Measurements from ENCODE around the gene THUMPD1. TPM values are rescaled to one million over a fixed set of nuclear protein-coding genes. Genes with fewer than 3 reads are reported as not detected.
"Not testable (repeated sequence)": the region's sequence is repeated elsewhere in the genome, so short reads cannot be mapped to it uniquely, and the experiment has no call there.

Gene THUMPD1
- total RNA-seq, 4 donors from 2014 or later, result 44.6 to 59.9 (median 45.5) TPM

DNA sequence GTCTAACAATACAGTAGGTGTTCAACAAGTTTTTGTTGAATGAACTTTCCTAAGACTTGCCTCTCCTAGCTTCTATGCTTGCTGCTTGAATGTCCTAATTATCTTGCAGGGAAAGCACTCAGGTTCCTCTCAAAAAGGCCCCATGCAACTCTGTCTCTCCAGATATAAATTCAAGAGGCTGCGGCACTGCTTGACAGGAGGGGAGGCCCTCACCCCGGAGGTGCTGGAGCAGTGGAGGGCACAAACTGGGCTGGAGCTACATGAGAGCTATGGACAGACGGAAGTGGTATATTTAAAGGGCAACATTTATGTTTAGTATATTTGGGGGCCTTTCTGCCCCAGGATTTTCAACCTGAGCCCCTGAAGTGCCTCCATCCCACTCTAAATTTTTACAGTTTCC lies 14.4 kb downstream of the THUMPD1 start:
- ATAC-seq (ENCODE audit: low FRiP score) (no peak), DNase-seq (ENCODE audit: low spot score) (no peak)
- TF ChIP-seq, protein P1, sequence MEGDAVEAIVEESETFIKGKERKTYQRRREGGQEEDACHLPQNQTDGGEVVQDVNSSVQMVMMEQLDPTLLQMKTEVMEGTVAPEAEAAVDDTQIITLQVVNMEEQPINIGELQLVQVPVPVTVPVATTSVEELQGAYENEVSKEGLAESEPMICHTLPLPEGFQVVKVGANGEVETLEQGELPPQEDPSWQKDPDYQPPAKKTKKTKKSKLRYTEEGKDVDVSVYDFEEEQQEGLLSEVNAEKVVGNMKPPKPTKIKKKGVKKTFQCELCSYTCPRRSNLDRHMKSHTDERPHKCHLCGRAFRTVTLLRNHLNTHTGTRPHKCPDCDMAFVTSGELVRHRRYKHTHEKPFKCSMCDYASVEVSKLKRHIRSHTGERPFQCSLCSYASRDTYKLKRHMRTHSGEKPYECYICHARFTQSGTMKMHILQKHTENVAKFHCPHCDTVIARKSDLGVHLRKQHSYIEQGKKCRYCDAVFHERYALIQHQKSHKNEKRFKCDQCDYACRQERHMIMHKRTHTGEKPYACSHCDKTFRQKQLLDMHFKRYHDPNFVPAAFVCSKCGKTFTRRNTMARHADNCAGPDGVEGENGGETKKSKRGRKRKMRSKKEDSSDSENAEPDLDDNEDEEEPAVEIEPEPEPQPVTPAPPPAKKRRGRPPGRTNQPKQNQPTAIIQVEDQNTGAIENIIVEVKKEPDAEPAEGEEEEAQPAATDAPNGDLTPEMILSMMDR (IDR thresholded peaks at IDR 0.05), result no peak

DNA sequence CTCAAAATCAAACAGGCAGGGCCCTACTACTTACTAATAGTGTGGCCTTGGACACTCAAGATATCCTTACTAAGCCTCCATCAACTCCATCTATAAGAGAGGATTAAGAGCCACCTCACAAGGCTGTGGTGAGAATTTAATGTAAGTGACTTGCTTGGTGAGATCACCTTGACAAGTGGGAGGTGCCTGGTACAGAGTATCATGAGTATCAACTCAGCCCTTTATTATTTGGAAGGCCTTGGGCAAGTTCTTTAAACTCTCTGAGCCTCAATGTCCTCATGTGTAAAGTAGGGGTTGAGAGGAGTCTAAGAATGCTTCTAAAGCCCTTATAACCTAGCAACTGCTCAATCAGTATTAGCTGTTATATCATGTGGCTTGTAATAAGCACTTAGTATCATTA lies 15.0 kb downstream of the THUMPD1 start:
- DNase-seq (ENCODE audit: low spot score) (no peak), ATAC-seq (ENCODE audit: low FRiP score) (no peak)
- TF ChIP-seq, protein P1 (IDR thresholded peaks at IDR 0.05), result no peak

DNA sequence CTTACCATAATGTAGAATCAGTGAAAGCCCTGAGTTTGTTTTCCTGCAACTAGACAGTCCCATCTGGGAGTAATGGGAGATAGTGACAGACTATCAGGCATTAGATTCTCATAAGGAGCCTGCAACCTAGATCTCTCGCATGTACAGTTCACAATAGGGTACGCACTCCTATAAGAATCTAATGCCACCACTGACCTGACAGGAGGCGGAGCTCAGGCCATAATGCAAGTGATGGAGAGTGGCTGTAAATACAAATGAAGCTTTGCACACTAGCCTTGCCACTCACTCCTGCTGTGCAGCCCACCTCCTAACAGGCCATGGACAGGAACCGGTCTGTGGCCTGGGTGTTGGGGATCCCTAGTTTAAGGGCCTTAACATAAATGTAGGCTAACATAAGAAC lies 21.4 kb downstream of the THUMPD1 start:
- TF ChIP-seq, protein P1 (IDR thresholded peaks at IDR 0.05), result no peak
- ATAC-seq (ENCODE audit: low FRiP score) (no peak), DNase-seq (ENCODE audit: low spot score) (no peak)

DNA sequence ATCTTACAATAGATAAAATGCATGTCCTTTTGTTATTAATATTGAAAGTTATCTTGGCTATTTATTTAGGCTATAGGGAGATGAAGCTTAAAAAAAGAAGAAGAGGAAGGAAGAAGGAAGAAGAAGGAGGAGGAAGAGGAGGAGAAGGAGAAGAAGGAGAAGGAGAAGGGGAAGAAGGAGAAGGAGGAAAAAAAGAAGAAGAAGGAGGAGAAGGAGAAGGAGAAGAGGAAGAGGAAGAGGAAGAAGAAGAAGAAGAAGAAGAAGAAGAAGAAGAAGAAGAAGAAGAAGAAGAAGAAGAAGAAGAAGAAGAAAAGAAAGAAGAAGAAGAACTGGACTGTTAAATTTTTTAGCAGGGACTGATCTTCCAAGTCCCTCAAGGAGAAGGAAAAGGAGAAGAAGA lies 23.9 kb downstream of the THUMPD1 start:
- DNase-seq (ENCODE audit: low spot score); ATAC-seq (ENCODE audit: low FRiP score): not testable (repeated sequence)

DNA sequence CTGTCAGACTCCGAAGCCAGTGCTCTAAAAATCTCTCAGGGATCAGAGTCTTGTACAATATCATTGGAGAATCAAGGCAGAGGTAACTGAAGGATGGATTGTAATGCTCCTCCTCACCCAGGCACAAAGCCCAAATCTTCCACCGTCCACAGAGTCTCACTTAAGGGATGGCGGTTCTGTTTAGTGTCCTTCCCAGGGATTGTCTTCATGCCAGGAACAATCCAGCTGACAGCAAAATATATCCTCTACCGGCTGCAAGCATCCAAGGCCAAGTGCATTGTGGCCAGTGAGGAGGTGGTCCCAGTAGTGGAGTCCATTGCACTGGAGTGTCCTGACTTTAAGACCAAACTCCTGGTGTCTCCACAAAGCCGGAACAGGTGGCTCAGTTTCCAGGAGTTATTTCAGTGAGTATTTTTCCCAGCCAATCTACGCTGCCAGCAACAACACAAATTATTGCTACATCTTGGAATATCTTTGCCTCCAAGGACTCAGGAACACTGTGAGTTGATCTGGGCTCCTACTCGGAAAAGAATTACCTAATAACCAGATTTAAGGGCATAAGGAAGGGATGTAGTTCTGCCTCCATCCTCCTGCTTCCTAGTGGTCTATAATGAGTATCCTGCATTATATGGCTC lies 30.2 kb downstream of the THUMPD1 start:
- ATAC-seq (ENCODE audit: low FRiP score), result no peak
- TF ChIP-seq, protein P1 (IDR thresholded peaks at IDR 0.05), result no peak
- no peak for DNase-seq (ENCODE audit: low spot score)

DNA sequence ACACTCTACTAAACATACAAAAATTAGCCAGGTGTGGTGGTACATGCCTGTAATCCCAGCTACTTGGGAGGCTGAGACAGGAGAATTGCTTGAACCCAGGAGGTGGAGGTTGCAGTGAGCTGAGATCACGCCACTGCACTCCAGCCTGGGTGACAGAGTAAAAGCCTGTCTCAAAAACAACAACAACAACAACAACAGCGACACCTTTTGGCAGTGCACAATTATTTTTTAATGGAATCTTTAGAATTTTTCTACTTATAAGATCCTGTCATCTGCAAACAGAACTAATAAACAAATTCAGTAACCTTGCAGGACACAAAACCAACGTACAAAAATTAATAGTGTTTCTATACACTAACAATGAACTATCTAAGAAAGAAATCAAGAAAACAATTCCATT lies 33.5 kb downstream of the THUMPD1 start:
- DNase-seq (ENCODE audit: low spot score); ATAC-seq (ENCODE audit: low FRiP score): not testable (repeated sequence)

DNA sequence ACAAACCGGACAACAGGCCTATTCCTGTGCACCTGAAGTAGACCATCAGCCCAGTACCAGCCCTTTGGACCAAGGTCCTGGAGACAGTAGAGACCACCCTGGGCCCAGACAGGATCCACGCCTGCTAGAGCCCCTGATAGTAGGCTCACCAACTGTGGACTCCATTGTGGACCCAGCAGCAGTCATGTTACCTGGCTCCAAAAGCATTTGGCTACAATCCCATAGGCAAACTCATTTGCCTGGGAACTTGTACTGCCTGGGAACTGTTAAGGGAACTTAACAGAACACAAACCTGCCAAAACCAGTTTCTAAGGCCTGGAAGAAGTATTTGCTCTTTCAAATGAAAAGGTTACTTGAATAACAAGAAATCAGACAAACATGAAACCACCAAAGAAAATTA lies 34.2 kb downstream of the THUMPD1 start:
- TF ChIP-seq, protein P1 (IDR thresholded peaks at IDR 0.05), result no peak
- ATAC-seq (ENCODE audit: low FRiP score) (no peak), DNase-seq (ENCODE audit: low spot score) (no peak)

DNA sequence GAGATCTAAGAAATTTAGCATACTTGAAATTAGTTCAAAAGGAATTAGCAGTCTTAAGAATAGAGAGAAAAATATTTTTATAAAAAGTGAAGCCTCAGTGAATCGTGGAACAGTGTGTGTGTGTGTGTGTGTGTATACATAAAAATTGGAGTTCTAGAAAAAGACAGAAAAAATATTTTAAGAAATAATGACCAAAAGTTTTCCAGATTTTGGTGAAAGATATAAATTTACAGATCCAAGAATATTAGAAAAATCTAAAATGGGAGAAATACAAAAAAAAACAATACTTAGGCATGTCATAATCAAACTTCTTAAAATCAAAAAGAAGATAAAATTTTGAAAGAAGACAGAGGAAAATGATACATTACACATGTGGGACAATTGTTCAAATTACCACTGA lies 35.6 kb downstream of the THUMPD1 start:
- ATAC-seq (ENCODE audit: low FRiP score); DNase-seq (ENCODE audit: low spot score): not testable (repeated sequence)

DNA sequence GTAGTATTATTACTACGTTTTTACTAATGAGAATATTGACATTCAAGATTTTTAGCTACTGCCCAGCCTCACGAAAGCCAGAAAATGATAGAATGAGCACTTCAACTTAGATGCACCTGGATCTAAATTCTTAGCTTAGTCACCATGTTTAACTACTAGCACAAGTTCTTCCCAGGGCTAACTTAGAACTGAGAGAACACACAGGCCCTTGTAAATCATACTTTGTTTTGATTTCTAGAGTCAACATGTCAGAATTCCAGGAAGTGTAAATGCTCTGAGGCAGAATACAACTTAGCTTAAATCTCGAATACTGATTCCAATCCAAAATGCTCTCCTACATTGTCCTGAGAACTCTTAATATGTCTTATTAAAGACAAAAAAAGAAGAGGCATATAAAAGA lies 37.3 kb downstream of the THUMPD1 start:
- DNase-seq (ENCODE audit: low spot score), result no peak
- ATAC-seq (ENCODE audit: low FRiP score), result no peak

DNA sequence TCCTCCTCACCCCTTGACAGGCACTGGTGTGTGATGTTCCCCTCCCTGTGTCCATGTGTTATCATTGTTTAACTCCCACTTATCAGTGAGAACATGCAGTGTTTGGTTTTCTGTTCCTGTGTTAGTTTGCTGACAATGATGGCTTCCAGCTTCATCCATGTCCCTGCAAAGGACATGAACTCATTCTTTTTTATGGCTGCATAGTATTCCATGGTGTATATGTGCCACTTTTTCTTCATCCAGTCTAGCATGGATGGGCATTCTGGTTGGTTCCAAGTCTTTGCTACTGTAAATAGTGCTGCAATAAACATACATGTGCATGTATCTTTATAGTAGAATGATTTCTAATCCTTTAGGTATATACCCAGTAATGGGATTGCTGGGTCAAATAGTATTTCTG lies 39.9 kb downstream of the THUMPD1 start:
- not testable (repeated sequence) for ATAC-seq (ENCODE audit: low FRiP score); DNase-seq (ENCODE audit: low spot score)

More for the DNA sequence above, 37.3 kb downstream of the THUMPD1 start:
- TF ChIP-seq, protein P1 (IDR thresholded peaks at IDR 0.05), result no peak

Measured in omental fat pad (tissue), 4 donors.